ENCODE measurements around the gene NUCB1. TPM values are rescaled to one million over a fixed set of nuclear protein-coding genes. Genes with fewer than 3 reads are reported as not detected.

The NUCB1 gene
- polyA plus RNA-seq, 1 donor (not counting 4 experiments of a cell fraction or from before 2014, with no cell fraction given), result 44.3 TPM

DNA sequence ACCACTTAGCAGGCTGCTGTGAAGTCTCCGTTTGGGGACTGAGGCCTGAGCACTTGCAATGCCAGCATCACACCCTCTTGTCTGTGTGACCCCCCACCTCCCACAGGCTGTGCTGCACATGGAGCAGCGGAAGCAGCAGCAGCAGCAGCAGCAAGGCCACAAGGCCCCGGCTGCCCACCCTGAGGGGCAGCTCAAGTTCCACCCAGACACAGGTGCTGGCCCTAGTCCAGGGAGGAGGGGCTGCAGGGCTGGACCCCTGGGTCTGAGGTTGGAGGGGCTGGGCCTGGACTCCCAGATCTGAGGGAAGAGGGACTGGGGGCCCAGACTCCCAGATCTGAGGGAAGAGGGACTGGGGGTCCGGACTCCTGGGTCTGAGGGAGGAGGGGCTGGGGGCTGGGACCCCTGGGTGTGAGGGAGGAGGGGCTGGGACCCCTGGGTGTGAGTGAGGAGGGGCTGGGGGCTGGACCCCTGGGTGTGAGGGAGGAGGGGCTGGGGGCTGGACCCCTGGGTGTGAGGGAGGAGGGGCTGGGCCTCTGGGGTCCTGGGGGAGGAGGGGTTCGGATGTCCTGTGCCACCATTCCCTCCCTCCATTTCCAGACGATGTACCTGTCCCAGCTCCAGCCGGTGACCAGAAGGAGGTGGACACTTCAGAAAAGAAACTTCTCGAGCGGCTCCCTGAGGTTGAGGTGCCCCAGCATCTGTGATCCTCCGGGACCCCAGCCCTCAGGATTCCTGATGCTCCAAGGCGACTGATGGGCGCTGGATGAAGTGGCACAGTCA lies 21.8 kb downstream of the NUCB1 start:
- Histone ChIP-seq H3K9me3 (ENCODE audit: control insufficient read depth, low read depth, low read length) (no peaks in the 10 kb centered on the region), H3K4me1 (ENCODE audit: control insufficient read depth, extremely low read depth, insufficient read depth, low read length) (peaks cover 15% of the 10 kb centered on the region), H3K27ac (ENCODE audit: control insufficient read depth, insufficient read depth, low read length) (no peak overlapping the region), H4K20me1 (ENCODE audit: control insufficient read depth, extremely low read depth, insufficient read depth, low read length) (no peaks in the 10 kb centered on the region), H2AFZ (ENCODE audit: control insufficient read depth, low read length) (no peak overlapping the region), H3K36me3 (ENCODE audit: control insufficient read depth in 2 of 2, extremely low read depth in 1 of 2, insufficient read depth in 2 of 2, low read length in 2 of 2) (peaks cover 13 to 18% of the 10 kb centered on the region in 2 experiments), H3K9ac (ENCODE audit: control insufficient read depth, extremely low read depth, insufficient read depth, low read length) (no peak overlapping the region), H3K4me2 (ENCODE audit: control insufficient read depth, extremely low read depth, insufficient read depth, low read depth, low read length) (no peak overlapping the region), H3K79me2 (ENCODE audit: control insufficient read depth, insufficient read depth, low read length) (no peaks in the 10 kb centered on the region), H3K9me1 (ENCODE audit: control insufficient read depth, extremely low read depth, insufficient read depth, low read length) (no peaks in the 10 kb centered on the region), H3K4me3 (ENCODE audit: control insufficient read depth in 2 of 3, extremely low read depth in 1 of 3, insufficient read depth in 2 of 3, low read depth in 1 of 3, low read length in 3 of 3) (no peak overlapping the region), H3K27me3 (ENCODE audit: control insufficient read depth, extremely low read depth, insufficient read depth, low read length) (no peaks in the 10 kb centered on the region)
- dilution Hi-C loops (cut with MboI; ENCODE audit: extremely low pct_ligation_motif_present, low sequenced_read_pairs), result no loop called here
- DNase-seq (ENCODE audit: low read depth, low spot score), result no peak
- no peak for TF ChIP-seq EZH2 (IDR thresholded peaks at IDR 0.05; ENCODE audit: low read length)
- TF ChIP-seq, protein P1, sequence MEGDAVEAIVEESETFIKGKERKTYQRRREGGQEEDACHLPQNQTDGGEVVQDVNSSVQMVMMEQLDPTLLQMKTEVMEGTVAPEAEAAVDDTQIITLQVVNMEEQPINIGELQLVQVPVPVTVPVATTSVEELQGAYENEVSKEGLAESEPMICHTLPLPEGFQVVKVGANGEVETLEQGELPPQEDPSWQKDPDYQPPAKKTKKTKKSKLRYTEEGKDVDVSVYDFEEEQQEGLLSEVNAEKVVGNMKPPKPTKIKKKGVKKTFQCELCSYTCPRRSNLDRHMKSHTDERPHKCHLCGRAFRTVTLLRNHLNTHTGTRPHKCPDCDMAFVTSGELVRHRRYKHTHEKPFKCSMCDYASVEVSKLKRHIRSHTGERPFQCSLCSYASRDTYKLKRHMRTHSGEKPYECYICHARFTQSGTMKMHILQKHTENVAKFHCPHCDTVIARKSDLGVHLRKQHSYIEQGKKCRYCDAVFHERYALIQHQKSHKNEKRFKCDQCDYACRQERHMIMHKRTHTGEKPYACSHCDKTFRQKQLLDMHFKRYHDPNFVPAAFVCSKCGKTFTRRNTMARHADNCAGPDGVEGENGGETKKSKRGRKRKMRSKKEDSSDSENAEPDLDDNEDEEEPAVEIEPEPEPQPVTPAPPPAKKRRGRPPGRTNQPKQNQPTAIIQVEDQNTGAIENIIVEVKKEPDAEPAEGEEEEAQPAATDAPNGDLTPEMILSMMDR (optimal IDR thresholded peaks at IDR 0.05 in 1 of 3, IDR thresholded peaks at IDR 0.05 in 1 of 3, conservative IDR thresholded peaks at IDR 0.05 in 1 of 3; ENCODE audit: extremely low read depth in 1 of 3, insufficient read depth in 2 of 3, low read length in 3 of 3), result no peak
- FAIRE-seq, result no peak

DNA sequence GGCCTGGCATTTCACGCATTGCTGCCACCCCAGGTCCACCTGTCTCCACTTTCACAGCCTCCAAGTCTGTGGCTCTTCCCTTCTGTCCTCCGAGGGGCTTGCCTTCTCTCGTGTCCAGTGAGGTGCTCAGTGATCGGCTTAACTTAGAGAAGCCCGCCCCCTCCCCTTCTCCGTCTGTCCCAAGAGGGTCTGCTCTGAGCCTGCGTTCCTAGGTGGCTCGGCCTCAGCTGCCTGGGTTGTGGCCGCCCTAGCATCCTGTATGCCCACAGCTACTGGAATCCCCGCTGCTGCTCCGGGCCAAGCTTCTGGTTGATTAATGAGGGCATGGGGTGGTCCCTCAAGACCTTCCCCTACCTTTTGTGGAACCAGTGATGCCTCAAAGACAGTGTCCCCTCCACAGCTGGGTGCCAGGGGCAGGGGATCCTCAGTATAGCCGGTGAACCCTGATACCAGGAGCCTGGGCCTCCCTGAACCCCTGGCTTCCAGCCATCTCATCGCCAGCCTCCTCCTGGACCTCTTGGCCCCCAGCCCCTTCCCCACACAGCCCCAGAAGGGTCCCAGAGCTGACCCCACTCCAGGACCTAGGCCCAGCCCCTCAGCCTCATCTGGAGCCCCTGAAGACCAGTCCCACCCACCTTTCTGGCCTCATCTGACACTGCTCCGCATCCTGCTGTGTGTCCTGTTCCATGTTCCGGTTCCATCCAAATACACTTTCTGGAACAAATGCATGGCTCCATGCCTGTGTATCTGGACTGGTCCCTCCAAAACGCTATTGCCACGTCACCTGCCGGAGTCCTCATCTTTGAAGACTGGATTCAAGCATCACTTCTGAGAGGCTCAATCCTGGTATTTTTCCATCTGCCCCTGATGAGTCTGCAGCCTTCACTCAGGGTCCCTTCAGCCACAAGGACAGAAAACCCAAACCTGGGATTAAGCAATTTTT lies 22.7 kb downstream of the NUCB1 start:
- dilution Hi-C loops (cut with MboI; ENCODE audit: extremely low pct_ligation_motif_present, low sequenced_read_pairs), result no loop called here
- no peaks in the 10 kb centered on the region for H4K20me1 ChIP-seq (ENCODE audit: control insufficient read depth, extremely low read depth, insufficient read depth, low read length)
- no peak overlapping the region for H3K9ac ChIP-seq (ENCODE audit: control insufficient read depth, extremely low read depth, insufficient read depth, low read length)
- TF ChIP-seq EZH2 (IDR thresholded peaks at IDR 0.05; ENCODE audit: low read length), result no peak
- TF ChIP-seq, protein P1 (optimal IDR thresholded peaks at IDR 0.05 in 1 of 3, IDR thresholded peaks at IDR 0.05 in 1 of 3, conservative IDR thresholded peaks at IDR 0.05 in 1 of 3; ENCODE audit: extremely low read depth in 1 of 3, insufficient read depth in 2 of 3, low read length in 3 of 3), result no peak
- no peak overlapping the region for H3K27ac ChIP-seq (ENCODE audit: control insufficient read depth, insufficient read depth, low read length)
- no peaks in the 10 kb centered on the region for H3K9me1 ChIP-seq (ENCODE audit: control insufficient read depth, extremely low read depth, insufficient read depth, low read length)
- DNase-seq (ENCODE audit: low read depth, low spot score) (no peak), FAIRE-seq (no peak)
- no peaks in the 10 kb centered on the region for H3K9me3 ChIP-seq (ENCODE audit: control insufficient read depth, low read depth, low read length)
- H3K4me2 ChIP-seq (ENCODE audit: control insufficient read depth, extremely low read depth, insufficient read depth, low read depth, low read length), result no peak overlapping the region
- peaks cover 13 to 18% of the 10 kb centered on the region in 2 experiments for H3K36me3 ChIP-seq (ENCODE audit: control insufficient read depth in 2 of 2, extremely low read depth in 1 of 2, insufficient read depth in 2 of 2, low read length in 2 of 2)
- no peaks in the 10 kb centered on the region for H3K27me3 ChIP-seq (ENCODE audit: control insufficient read depth, extremely low read depth, insufficient read depth, low read length)
- no peak overlapping the region for H2AFZ ChIP-seq (ENCODE audit: control insufficient read depth, low read length)
- no peaks in the 10 kb centered on the region for H3K79me2 ChIP-seq (ENCODE audit: control insufficient read depth, insufficient read depth, low read length)
- H3K4me3 ChIP-seq (ENCODE audit: control insufficient read depth in 2 of 3, extremely low read depth in 1 of 3, insufficient read depth in 2 of 3, low read depth in 1 of 3, low read length in 3 of 3), result no peak overlapping the region
- peaks cover 15% of the 10 kb centered on the region for H3K4me1 ChIP-seq (ENCODE audit: control insufficient read depth, extremely low read depth, insufficient read depth, low read length)

All from keratinocyte (primary cell).